PFSK-1 (cell line): Measurements from ENCODE around the gene CTNNA3.

ENCODE experiments used
- POLR2AphosphoS5 ChIP-seq: IDR thresholded peaks from 2 replicates; pipeline ENCODE4 v1.6.1; 2012; ENCODE audit warnings: low read depth, mild to moderate bottlenecking, control low read depth, low read length, moderate library complexity
- TAF1 ChIP-seq: IDR thresholded peaks from 2 replicates; pipeline ENCODE4 v1.6.1; 2012; ENCODE audit warnings: low read length, control low read depth, borderline replicate concordance; ENCODE audit not compliant: insufficient read depth

- TF ChIP-seq POLR2AphosphoS5: no peak
- TF ChIP-seq TAF1: no peak
Measured at GRCh38 chr10:65931291-65932070, 1764.5 kb downstream of the CTNNA3 start.
